ENCODE data around the gene ARRDC3. TPM values are rescaled to one million over a fixed set of nuclear protein-coding genes. Genes with fewer than 3 reads are reported as not detected.

Gene ARRDC3
- total RNA-seq, 1 experiment from 2014 or later = 32.0 TPM

GRCh38 chr5:91419136-91419535 is 36.0 kb upstream of the ARRDC3 start:
- TF ChIP-seq CTCF (conservative IDR thresholded peaks at IDR 0.05) (no peak), EZH2 (IDR thresholded peaks at IDR 0.05; ENCODE audit: low read depth) (no peak)
- BruUV-seq (replicated peaks) = no TSS peak
- Histone ChIP-seq H3K27ac (no peak overlapping the region), H3K79me2 (ENCODE audit: low read depth) (no peaks in the 10 kb centered on the region), H3K4me3 (no peak overlapping the region), H2AFZ (no peak overlapping the region), H4K20me1 (ENCODE audit: insufficient read depth) (no peaks in the 10 kb centered on the region), H3F3A (ENCODE audit: insufficient read depth, low read depth) (no peaks in the 10 kb centered on the region), H3K27me3 (ENCODE audit: insufficient read depth, low read depth) (no peaks in the 10 kb centered on the region), H3K4me2 (no peak overlapping the region), H3K4me1 (replicated peaks; ENCODE audit: insufficient read depth) (no peaks in the 10 kb centered on the region), H3K9me3 (ENCODE audit: insufficient read depth, low read depth) (peaks cover 4% of the 10 kb centered on the region; the same call in 1 of the 2 replicates), H3K36me3 (ENCODE audit: low read depth) (no peaks in the 10 kb centered on the region), H3K9me2 (ENCODE audit: insufficient read depth) (no peaks in the 10 kb centered on the region)
- ChIA-PET CTCF (interaction anchor here (0.6 to 3.9 kb wide), 8 partner anchors 9 to 1159 kb away, joined by 3 to 23 read pairs (median 5); no protein-coding TSS in a partner anchor), POLR2A (ENCODE audit: unreplicated experiment) (interaction anchor here (0.7 kb wide), 1 partner anchor 35 kb away, joined by 3 read pairs; no protein-coding TSS in a partner anchor)
- intact Hi-C loops (cut with micrococcal nuclease; ENCODE audit: unreplicated experiment) = loop anchor here (1.0 to 5.0 kb wide), 8 partner anchors 34 to 712 kb away; no protein-coding TSS in a partner anchor
- no peak for DNase-seq

DNA sequence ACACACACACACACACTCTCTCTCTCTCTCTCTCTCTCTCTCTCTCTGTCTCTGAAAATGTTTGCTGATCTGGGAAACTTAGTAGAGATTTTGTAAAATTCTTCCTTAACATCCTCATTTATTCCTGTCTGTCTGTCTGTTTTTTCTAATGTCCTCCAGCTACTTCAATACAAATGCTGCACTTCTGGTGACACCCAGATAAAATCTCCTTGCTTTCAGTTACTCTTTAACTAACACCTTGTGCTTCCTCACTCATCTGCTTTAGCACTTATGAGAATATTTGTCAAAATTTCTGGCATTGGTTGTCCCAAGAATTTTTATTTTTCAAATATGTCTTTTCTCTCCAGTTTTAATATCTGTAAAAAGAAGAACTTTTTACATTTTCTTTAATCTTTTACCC is 35.0 kb upstream of the ARRDC3 start:
- Histone ChIP-seq H3K4me1 (replicated peaks; ENCODE audit: insufficient read depth) (no peaks in the 10 kb centered on the region), H3K79me2 (ENCODE audit: low read depth) (no peaks in the 10 kb centered on the region), H4K20me1 (ENCODE audit: insufficient read depth) (no peaks in the 10 kb centered on the region), H3K4me2 (no peak overlapping the region), H3F3A (ENCODE audit: insufficient read depth, low read depth) (no peaks in the 10 kb centered on the region), H3K36me3 (ENCODE audit: low read depth) (no peaks in the 10 kb centered on the region), H3K9me2 (ENCODE audit: insufficient read depth) (no peaks in the 10 kb centered on the region), H2AFZ (no peak overlapping the region), H3K4me3 (no peak overlapping the region), H3K27ac (no peak overlapping the region), H3K9me3 (ENCODE audit: insufficient read depth, low read depth) (peaks cover 4% of the 10 kb centered on the region; the same call in 1 of the 2 replicates), H3K27me3 (ENCODE audit: insufficient read depth, low read depth) (no peaks in the 10 kb centered on the region)
- intact Hi-C loops (cut with micrococcal nuclease; ENCODE audit: unreplicated experiment) = loop anchor here (5.0 kb wide), 2 partner anchors 616 to 711 kb away; no protein-coding TSS in a partner anchor
- BruUV-seq (replicated peaks) = no TSS peak
- CTCF ChIA-PET = interaction anchor here (0.7 to 3.9 kb wide), 2 partner anchors 32 to 340 kb away, joined by 3 to 23 read pairs; no protein-coding TSS in a partner anchor
- no peak for DNase-seq
- TF ChIP-seq EZH2 (IDR thresholded peaks at IDR 0.05; ENCODE audit: low read depth) (no peak), CTCF (conservative IDR thresholded peaks at IDR 0.05) (no peak)
- POLR2A ChIA-PET (ENCODE audit: unreplicated experiment) = no interaction called here

- CTCF ChIA-PET = interaction anchor here (0.7 to 3.9 kb wide), 2 partner anchors 31 to 339 kb away, joined by 3 to 23 read pairs; no protein-coding TSS in a partner anchor
- no peak overlapping the region for H2AFZ ChIP-seq
These were observed 34.1 kb upstream of the ARRDC3 start for GRCh38 chr5:91417219-91417618.

More at GRCh38 chr5:91417219-91417618, 34.1 kb upstream of the ARRDC3 start:
- Histone ChIP-seq H3K9me3 (ENCODE audit: insufficient read depth, low read depth) (peaks cover 4% of the 10 kb centered on the region; the same call in 1 of the 2 replicates), H3K36me3 (ENCODE audit: low read depth) (no peaks in the 10 kb centered on the region), H3K4me3 (no peak overlapping the region), H3K4me1 (replicated peaks; ENCODE audit: insufficient read depth) (no peaks in the 10 kb centered on the region), H4K20me1 (ENCODE audit: insufficient read depth) (no peaks in the 10 kb centered on the region), H3K79me2 (ENCODE audit: low read depth) (no peaks in the 10 kb centered on the region), H3K9me2 (ENCODE audit: insufficient read depth) (no peaks in the 10 kb centered on the region), H3K4me2 (no peak overlapping the region), H3F3A (ENCODE audit: insufficient read depth, low read depth) (no peaks in the 10 kb centered on the region), H3K27me3 (ENCODE audit: insufficient read depth, low read depth) (no peaks in the 10 kb centered on the region), H3K27ac (no peak overlapping the region)
- POLR2A ChIA-PET (ENCODE audit: unreplicated experiment) = interaction anchor here (0.6 kb wide), 1 partner anchor 508 kb away, joined by 3 read pairs; no protein-coding TSS in a partner anchor
- no TSS peak for BruUV-seq (replicated peaks)
- DNase-seq = no peak
- intact Hi-C loops (cut with micrococcal nuclease; ENCODE audit: unreplicated experiment) = loop anchor here (5.0 kb wide), 2 partner anchors 615 to 710 kb away; no protein-coding TSS in a partner anchor
- TF ChIP-seq CTCF (conservative IDR thresholded peaks at IDR 0.05) = no peak
- TF ChIP-seq EZH2 (IDR thresholded peaks at IDR 0.05; ENCODE audit: low read depth) = no peak
